K562 (cell line): ENCODE results near the gene TDRD5. TPM values are rescaled to one million over a fixed set of nuclear protein-coding genes. Genes with fewer than 3 reads are reported as not detected.

Experiments used
- ATAC-seq: fragments of 200-7000 bp; cut with Tn5 transposase; 3 replicates; pipeline ENCODE4 v1.9.1; 2020; ENCODE audit warnings: moderate library complexity
- BruUV-seq: library from RNA; stranded (reverse); fragments of 400-500 nt; replicated peaks from 2 replicates; lab custom pipeline; 2021; lab: Mats Ljungman, UMichigan
- CTCF ChIA-PET: fragments of 300-600 bp; formaldehyde crosslinking; extraction: SDS; loops from one replicate; lab custom pipeline; 2021; ENCODE audit warnings: low intra/inter-chr PET ratio; lab: Yijun Ruan, JAX
- POLR2A ChIA-PET: fragments of 300-600, 350-650 bp; sonication (Branson Sonifier 250); formaldehyde crosslinking; extraction: SDS; loops from one replicate; lab custom pipeline; 2021; ENCODE audit warnings: antibody characterized with exemption, inconsistent platforms; lab: Yijun Ruan, JAX
- DNase-seq, 4 experiments: peaks; one replicate each; pipeline versions ENCODE4 v3.0.0 to v3.0.0-alpha.2; 2011 to 2018; ENCODE audit warnings: low spot score in 3 of 4, mixed read lengths in 3 of 4; ENCODE audit errors: extremely low read depth in 1 of 4
- FAIRE-seq: peaks from 2 replicates; lab custom pipeline; 2011; peaks lifted over from hg19 to GRCh38; lab: Jason Lieb, UNC
- H2AFZ ChIP-seq: 2 replicates; pipeline ENCODE4 v1.6.0; 2011; ENCODE audit warnings: low read depth, low read length, control low read depth, inconsistent platforms
- H3K27ac ChIP-seq: fragments of 200-600 bp; 3 replicates; pipeline ENCODE4 v1.8.0; 2011; ENCODE audit warnings: low read depth, mild to moderate bottlenecking, control low read depth, inconsistent platforms, low read length, moderate library complexity, mixed read lengths; ENCODE audit errors: extremely low read depth
- H3K27me3 ChIP-seq, 2 experiments: fragments of 300-600 bp in 1 of 2; 2 replicates in 1 of 2; 3 replicates in 1 of 2; pipeline versions ENCODE4 v1.6.0 to v1.8.0; 2011; ENCODE audit warnings: inconsistent platforms in 2 of 2, low read length in 2 of 2, mild to moderate bottlenecking in 1 of 2, mixed read lengths in 1 of 2, moderate library complexity in 1 of 2; ENCODE audit not compliant: control insufficient read depth in 2 of 2, insufficient read depth in 2 of 2
- H3K36me3 ChIP-seq: fragments of 300-600 bp; 3 replicates; pipeline ENCODE4 v1.8.0; 2011; ENCODE audit warnings: mild to moderate bottlenecking, low read length, inconsistent platforms; ENCODE audit not compliant: control insufficient read depth, insufficient read depth
- H3K4me1 ChIP-seq, 2 experiments: fragments of 200-600 bp in 1 of 2; replicated peaks in 1 of 2; 2 replicates in 1 of 2; 3 replicates in 1 of 2; pipeline versions ENCODE4 v1.5.1 to v1.8.0; 2011; ENCODE audit warnings: inconsistent platforms in 2 of 2, low read length in 2 of 2, mild to moderate bottlenecking in 1 of 2, mixed read lengths in 1 of 2, moderate library complexity in 1 of 2; ENCODE audit not compliant: control insufficient read depth in 2 of 2, insufficient read depth in 2 of 2
- H3K4me2 ChIP-seq: 2 replicates; pipeline ENCODE4 v1.6.1; 2011; ENCODE audit warnings: low read length, control low read depth, inconsistent platforms, mixed read lengths; ENCODE audit not compliant: insufficient read depth
- H3K4me3 ChIP-seq: fragments of 200-600 bp; sonication (generic), shearing (Covaris generic); 2 replicates; pipeline ENCODE4 v1.5.1; 2016; ENCODE audit warnings: control low read depth, inconsistent platforms
- H3K79me2 ChIP-seq: fragments of 200-600 bp; 3 replicates; pipeline ENCODE4 v1.8.0; 2011; ENCODE audit warnings: low read length, inconsistent platforms; ENCODE audit not compliant: control insufficient read depth, insufficient read depth
- H3K9ac ChIP-seq, 2 experiments: 2 replicates each; pipeline versions ENCODE4 v1.6.0 to v1.6.1; 2011; ENCODE audit warnings: low read depth in 2 of 2, low read length in 2 of 2, control low read depth in 1 of 2, inconsistent platforms in 1 of 2, mild to moderate bottlenecking in 1 of 2, mixed read lengths in 1 of 2; ENCODE audit not compliant: insufficient read depth in 1 of 2
- H3K9me1 ChIP-seq: one replicate; pipeline ENCODE4 v1.6.0; 2011; ENCODE audit warnings: inconsistent platforms, mild to moderate bottlenecking, low read length, moderate library complexity; ENCODE audit not compliant: control insufficient read depth, insufficient read depth
- H3K9me3 ChIP-seq: replicated peaks from 2 replicates; pipeline ENCODE4 v1.5.1; 2011; ENCODE audit warnings: low read depth, low read length, inconsistent platforms; ENCODE audit not compliant: control insufficient read depth, insufficient read depth
- H4K20me1 ChIP-seq: replicated peaks from 2 replicates; pipeline ENCODE4 v1.6.1; 2011; ENCODE audit warnings: low read length, inconsistent platforms, mixed read lengths; ENCODE audit not compliant: control insufficient read depth, insufficient read depth
- HDAC1 ChIP-seq, 2 experiments: fragments of 450-650 bp; IDR thresholded peaks; 2 replicates each; pipeline ENCODE4 v1.6.1; 2016 to 2017; ENCODE audit warnings: inconsistent platforms in 1 of 2, mild to moderate bottlenecking in 1 of 2, moderate library complexity in 1 of 2
- HDGF ChIP-seq: fragments of 450-650 bp; IDR thresholded peaks from 2 replicates; pipeline ENCODE4 v1.6.1; 2016
- KLF13 ChIP-seq: fragments of 450-650 bp; IDR thresholded peaks from 2 replicates; pipeline ENCODE4 v1.6.1; 2016; ENCODE audit warnings: missing genetic modification characterization, low read depth, mild to moderate bottlenecking, missing compliant biosample characterization, moderate library complexity, borderline replicate concordance
- MAFK ChIP-seq: IDR thresholded peaks from 2 replicates; pipeline ENCODE4 v1.6.1; 2011; ENCODE audit warnings: low read length, improper control_type of control experiment
- MEIS2 ChIP-seq: fragments of 450-650 bp; IDR thresholded peaks from 2 replicates; pipeline ENCODE4 v1.6.1; 2014; ENCODE audit warnings: mild to moderate bottlenecking; ENCODE audit not compliant: partially characterized antibody
- NR2C1 ChIP-seq, 2 experiments: fragments of 450-650 bp; IDR thresholded peaks; 2 replicates each; pipeline ENCODE4 v1.6.1; 2017; ENCODE audit warnings: mild to moderate bottlenecking in 2 of 2, antibody characterized with exemption in 1 of 2, inconsistent platforms in 1 of 2, missing compliant biosample characterization in 1 of 2, missing genetic modification characterization in 1 of 2
- OTX1 ChIP-seq: fragments of 450-650 bp; formaldehyde crosslinking; IDR thresholded peaks from 2 replicates; pipeline ENCODE4 v1.4.0; 2022; ENCODE audit warnings: mild to moderate bottlenecking
- ZKSCAN8 ChIP-seq: fragments of 200-800 bp; sonication (Bioruptor generic); IDR thresholded peaks from 2 replicates; pipeline ENCODE4 v1.6.1; 2016; ENCODE audit warnings: missing genetic modification characterization, missing compliant biosample characterization
- ZNF224 ChIP-seq: sonication (generic); formaldehyde crosslinking; IDR thresholded peaks from 2 replicates; pipeline ENCODE4 v1.8.0; 2022; ENCODE audit warnings: mild to moderate bottlenecking, missing genetic modification reagents
- ZNF766 ChIP-seq: fragments of 200-800 bp; sonication (Bioruptor generic); conservative IDR thresholded peaks from 2 replicates; pipeline ENCODE4 v1.6.1; 2016; ENCODE audit warnings: missing genetic modification characterization, missing compliant biosample characterization
- WGBS: fragments of 100-300 bp; shearing (Covaris generic); methylation state at CpG from one replicate; pipeline ENCODE4 v1.1.6; 2016; ENCODE audit warnings: low coverage, mixed read lengths; ENCODE audit not compliant: insufficient coverage; ENCODE audit errors: missing lambda C conversion rate; 5-methylcytosine and 5-hydroxymethylcytosine counted together
- in situ Hi-C: fragments of 300-500 bp; cut with MboI; formaldehyde crosslinking; loops from 4 replicates; pipeline ENCODE4 v1.15.0; 2018; ENCODE audit warnings: inconsistent platforms, mixed read lengths
- intact Hi-C: fragments of 100-400 bp; cut with micrococcal nuclease; formaldehyde crosslinking; loops from 2 replicates; pipeline ENCODE4 v1.14.2; 2022
- polyA plus RNA-seq, 8 experiments: library from polyadenylated mRNA; depleted of rRNA in 4 of 8; stranded (reverse) in 5 of 8; unstranded in 3 of 8; fragments of >200 nt; fragmentation: Nextera tagmentation in 2 of 8; fragmentation: Illumina TruSeq in 1 of 8; extraction: Ambion mirVana in 2 of 8; extraction: Trizol in 1 of 8; gene quantifications; 2 replicates each; pipeline versions ENCODE4 v1.2.1 to v1.2.3, GENCODE V29; 2011 to 2014; ENCODE audit warnings: inconsistent platforms in 1 of 8, missing spikeins in 1 of 8
- total RNA-seq, 7 experiments: library from RNA; depleted of rRNA in 6 of 7; stranded (reverse); fragments of >200 nt in 6 of 7; fragmentation: Illumina TruSeq in 2 of 7; extraction: Trizol in 2 of 7; gene quantifications; 2 replicates each; pipeline versions ENCODE4 v1.2.1 to v1.2.3, GENCODE V29; 2011 to 2021; ENCODE audit warnings: low replicate concordance in 1 of 7
- TF ChIP-seq, protein P1 (sequence below), 2 experiments: fragments of 450-650 bp; conservative IDR thresholded peaks; 2 replicates each; pipeline ENCODE4 v1.6.1; 2017; ENCODE audit warnings: mild to moderate bottlenecking in 2 of 2, moderate library complexity in 2 of 2
- TF ChIP-seq, protein P2 (sequence below): fragments of 250-450 bp; sonication (Bioruptor Pico); IDR thresholded peaks from 2 replicates; pipeline ENCODE4 v1.9.0; 2021; ENCODE audit warnings: mild to moderate bottlenecking
- TF ChIP-seq, protein P3 (sequence below): sonication (generic); formaldehyde crosslinking; IDR thresholded peaks from 2 replicates; pipeline ENCODE4 v1.8.0; 2023; ENCODE audit warnings: mild to moderate bottlenecking, missing genetic modification reagents
- TF ChIP-seq, protein P4 (sequence below): fragments of 450-650 bp; formaldehyde crosslinking; IDR thresholded peaks from 2 replicates; pipeline ENCODE4 v1.4.0; 2020; ENCODE audit warnings: mild to moderate bottlenecking, moderate library complexity

The TDRD5 gene
- total and polyA plus RNA-seq, 9 of the 15 experiments (the other 6 are each of a cell fraction or from before 2014, with no cell fraction given), result 0.04 to 0.57 (median 0.26) TPM; not detected in 1

DNA sequence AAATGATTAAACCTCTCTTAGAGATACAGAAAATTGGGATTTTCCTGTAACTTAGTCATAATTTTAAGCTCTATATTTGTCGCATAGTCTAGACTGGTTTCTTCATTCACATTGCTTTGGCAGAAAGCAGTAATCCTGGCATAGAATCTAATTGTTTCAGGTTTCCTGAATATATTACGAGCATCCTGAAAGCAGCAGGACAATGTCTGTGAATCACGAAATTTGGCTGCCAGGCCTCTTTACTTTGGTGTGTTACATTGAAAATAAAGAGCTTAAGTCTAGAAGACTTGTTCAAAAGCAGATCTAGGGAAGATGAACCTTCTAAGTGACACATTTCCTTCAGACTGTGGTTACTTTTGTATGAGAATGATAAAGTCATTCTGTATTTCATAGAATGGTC lies 72.2 kb downstream of the TDRD5 start:
- CTCF ChIA-PET, result no interaction called here
- 0% methylated on average over 3 of the region's 3 CpGs for WGBS
- Histone ChIP-seq H3K79me2 (no peaks in the 10 kb centered on the region), H3K9me1 (no peaks in the 10 kb centered on the region), H3K27ac (no peak overlapping the region), H3K4me3 (no peak overlapping the region), H4K20me1 (no peaks in the 10 kb centered on the region), H3K9me3 (no peaks in the 10 kb centered on the region), H3K27me3 (0 out of 5 replicates have a peak, but pooled peaks cover 3 to 4% of the 10 kb centered on the region in 2 experiments), H3K9ac (no peak overlapping the region), H2AFZ (no peak overlapping the region), H3K4me2 (no peak overlapping the region), H3K4me1 (no peaks in the 10 kb centered on the region), H3K36me3 (no peaks in the 10 kb centered on the region)
- POLR2A ChIA-PET, result no interaction called here
- no peak for TF ChIP-seq MEIS2
- TF ChIP-seq, protein P1, sequence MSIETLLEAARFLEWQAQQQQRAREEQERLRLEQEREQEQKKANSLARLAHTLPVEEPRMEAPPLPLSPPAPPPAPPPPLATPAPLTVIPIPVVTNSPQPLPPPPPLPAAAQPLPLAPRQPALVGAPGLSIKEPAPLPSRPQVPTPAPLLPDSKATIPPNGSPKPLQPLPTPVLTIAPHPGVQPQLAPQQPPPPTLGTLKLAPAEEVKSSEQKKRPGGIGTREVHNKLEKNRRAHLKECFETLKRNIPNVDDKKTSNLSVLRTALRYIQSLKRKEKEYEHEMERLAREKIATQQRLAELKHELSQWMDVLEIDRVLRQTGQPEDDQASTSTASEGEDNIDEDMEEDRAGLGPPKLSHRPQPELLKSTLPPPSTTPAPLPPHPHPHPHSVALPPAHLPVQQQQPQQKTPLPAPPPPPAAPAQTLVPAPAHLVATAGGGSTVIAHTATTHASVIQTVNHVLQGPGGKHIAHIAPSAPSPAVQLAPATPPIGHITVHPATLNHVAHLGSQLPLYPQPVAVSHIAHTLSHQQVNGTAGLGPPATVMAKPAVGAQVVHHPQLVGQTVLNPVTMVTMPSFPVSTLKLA (conservative IDR thresholded peaks at IDR 0.05), result no peak
- TF ChIP-seq, protein P2, sequence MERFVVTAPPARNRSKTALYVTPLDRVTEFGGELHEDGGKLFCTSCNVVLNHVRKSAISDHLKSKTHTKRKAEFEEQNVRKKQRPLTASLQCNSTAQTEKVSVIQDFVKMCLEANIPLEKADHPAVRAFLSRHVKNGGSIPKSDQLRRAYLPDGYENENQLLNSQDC (CRISPR knock-in tag), result no peak
- TF ChIP-seq, protein P3, sequence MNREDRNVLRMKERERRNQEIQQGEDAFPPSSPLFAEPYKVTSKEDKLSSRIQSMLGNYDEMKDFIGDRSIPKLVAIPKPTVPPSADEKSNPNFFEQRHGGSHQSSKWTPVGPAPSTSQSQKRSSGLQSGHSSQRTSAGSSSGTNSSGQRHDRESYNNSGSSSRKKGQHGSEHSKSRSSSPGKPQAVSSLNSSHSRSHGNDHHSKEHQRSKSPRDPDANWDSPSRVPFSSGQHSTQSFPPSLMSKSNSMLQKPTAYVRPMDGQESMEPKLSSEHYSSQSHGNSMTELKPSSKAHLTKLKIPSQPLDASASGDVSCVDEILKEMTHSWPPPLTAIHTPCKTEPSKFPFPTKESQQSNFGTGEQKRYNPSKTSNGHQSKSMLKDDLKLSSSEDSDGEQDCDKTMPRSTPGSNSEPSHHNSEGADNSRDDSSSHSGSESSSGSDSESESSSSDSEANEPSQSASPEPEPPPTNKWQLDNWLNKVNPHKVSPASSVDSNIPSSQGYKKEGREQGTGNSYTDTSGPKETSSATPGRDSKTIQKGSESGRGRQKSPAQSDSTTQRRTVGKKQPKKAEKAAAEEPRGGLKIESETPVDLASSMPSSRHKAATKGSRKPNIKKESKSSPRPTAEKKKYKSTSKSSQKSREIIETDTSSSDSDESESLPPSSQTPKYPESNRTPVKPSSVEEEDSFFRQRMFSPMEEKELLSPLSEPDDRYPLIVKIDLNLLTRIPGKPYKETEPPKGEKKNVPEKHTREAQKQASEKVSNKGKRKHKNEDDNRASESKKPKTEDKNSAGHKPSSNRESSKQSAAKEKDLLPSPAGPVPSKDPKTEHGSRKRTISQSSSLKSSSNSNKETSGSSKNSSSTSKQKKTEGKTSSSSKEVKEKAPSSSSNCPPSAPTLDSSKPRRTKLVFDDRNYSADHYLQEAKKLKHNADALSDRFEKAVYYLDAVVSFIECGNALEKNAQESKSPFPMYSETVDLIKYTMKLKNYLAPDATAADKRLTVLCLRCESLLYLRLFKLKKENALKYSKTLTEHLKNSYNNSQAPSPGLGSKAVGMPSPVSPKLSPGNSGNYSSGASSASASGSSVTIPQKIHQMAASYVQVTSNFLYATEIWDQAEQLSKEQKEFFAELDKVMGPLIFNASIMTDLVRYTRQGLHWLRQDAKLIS, result no peak
- no peak for TF ChIP-seq KLF13 (tag)
- no peak for TF ChIP-seq ZNF766 (CRISPR knock-in tag)
- TF ChIP-seq, protein P4, sequence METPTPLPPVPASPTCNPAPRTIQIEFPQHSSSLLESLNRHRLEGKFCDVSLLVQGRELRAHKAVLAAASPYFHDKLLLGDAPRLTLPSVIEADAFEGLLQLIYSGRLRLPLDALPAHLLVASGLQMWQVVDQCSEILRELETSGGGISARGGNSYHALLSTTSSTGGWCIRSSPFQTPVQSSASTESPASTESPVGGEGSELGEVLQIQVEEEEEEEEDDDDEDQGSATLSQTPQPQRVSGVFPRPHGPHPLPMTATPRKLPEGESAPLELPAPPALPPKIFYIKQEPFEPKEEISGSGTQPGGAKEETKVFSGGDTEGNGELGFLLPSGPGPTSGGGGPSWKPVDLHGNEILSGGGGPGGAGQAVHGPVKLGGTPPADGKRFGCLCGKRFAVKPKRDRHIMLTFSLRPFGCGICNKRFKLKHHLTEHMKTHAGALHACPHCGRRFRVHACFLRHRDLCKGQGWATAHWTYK (CRISPR knock-in tag), result no peak
- TF ChIP-seq HDGF, result no peak
- no peak for TF ChIP-seq HDAC1 (IDR thresholded peaks at IDR 0.05)
- TF ChIP-seq ZNF224 (CRISPR knock-in tag), result no peak
- no peak for TF ChIP-seq ZKSCAN8 (CRISPR knock-in tag)
- TF ChIP-seq OTX1 (CRISPR knock-in tag), result no peak
- TF ChIP-seq MAFK, result no peak
- no peak for TF ChIP-seq NR2C1 (IDR thresholded peaks at IDR 0.05)
- TF ChIP-seq NR2C1 (tag; IDR thresholded peaks at IDR 0.05), result no peak
- DNase-seq (no peak), FAIRE-seq (peak; percentile 11), ATAC-seq (no peak)
- intact Hi-C loops, result no loop called here
- BruUV-seq, result no TSS peak
- in situ Hi-C loops, result no loop called here
